Activated CD8-positive, alpha-beta T cell treated with anti-CD3 and anti-CD28 coated beads for 36 hours (primary cell): ENCODE measurements around the gene ST8SIA4. TPM values are rescaled to one million over a fixed set of nuclear protein-coding genes. Genes with fewer than 3 reads are reported as not detected.
A peak's percentile ranks its signal among the peaks of the same experiment; 100 is the strongest.

Experiments
- ATAC-seq: fragments of 200-7000 bp; cut with Tn5 transposase; one replicate; pipeline ENCODE4 v1.10.0; 2021; ENCODE audit warnings: mild to moderate bottlenecking, moderate library complexity
- CTCF ChIA-PET: fragments of 350-600 bp; sonication (Branson Sonifier 250); formaldehyde crosslinking; loops from one replicate; lab custom pipeline; 2021; ENCODE audit warnings: antibody characterized with exemption; lab: Charles Lee
- POLR2A ChIA-PET: fragments of 350-600 bp; sonication (Branson Sonifier 250); formaldehyde crosslinking; loops from one replicate; lab custom pipeline; 2021; ENCODE audit warnings: antibody characterized with exemption; lab: Charles Lee
- DNase-seq: peaks from one replicate; pipeline ENCODE4 v3.0.0-alpha.2; 2020
- H3K27ac Mint-ChIP-seq: one replicate; pipeline ENCODE4 v1.8.0; 2021; ENCODE audit warnings: mild to moderate bottlenecking, mixed read lengths
- H3K27me3 Mint-ChIP-seq: one replicate; pipeline ENCODE4 v1.8.0; 2021; ENCODE audit warnings: mixed read lengths
- H3K36me3 Mint-ChIP-seq: one replicate; pipeline ENCODE4 v1.8.0; 2021; ENCODE audit warnings: low read depth, mixed read lengths
- H3K4me1 Mint-ChIP-seq: one replicate; pipeline ENCODE4 v1.8.0; 2021; ENCODE audit warnings: low read depth, mixed read lengths
- H3K4me3 Mint-ChIP-seq: one replicate; pipeline ENCODE4 v1.8.0; 2021; ENCODE audit warnings: mild to moderate bottlenecking, moderate library complexity, mixed read lengths
- H3K9me3 Mint-ChIP-seq: one replicate; pipeline ENCODE4 v1.8.0; 2021; ENCODE audit warnings: mixed read lengths
- CTCF ChIP-seq: fragments of 200-600 bp; IDR thresholded peaks from one replicate; pipeline ENCODE4 v1.8.0; 2022; ENCODE audit warnings: antibody characterized with exemption, mild to moderate bottlenecking
- intact Hi-C: fragments of 100-400 bp; cut with micrococcal nuclease; formaldehyde crosslinking; loops from one replicate; pipeline ENCODE4 v1.10.0; 2022
- total RNA-seq, 2 experiments: library from RNA; stranded (reverse); gene quantifications; one replicate each; pipeline ENCODE4 v1.2.3, GENCODE V29; 2021

Gene ST8SIA4
- total RNA-seq, 2 experiments from 2014 or later, result 31.6 to 34.1 TPM

GRCh38 chr5:100791391-100791790 lies 111.7 kb downstream of the ST8SIA4 start:
- ChIA-PET POLR2A (interaction anchor here (1.1 kb wide), 1 partner anchor 109 kb away, joined by 3 read pairs; no protein-coding TSS in a partner anchor), CTCF (interaction anchor here (1.0 kb wide), 1 partner anchor 10 kb away, joined by 3 read pairs; no protein-coding TSS in a partner anchor)
- Mint-ChIP-seq H3K27me3 (no peaks in the 10 kb centered on the region), H3K4me1 (peaks cover 6% of the 10 kb centered on the region), H3K27ac (no peak overlapping the region), H3K4me3 (no peak overlapping the region), H3K36me3 (no peaks in the 10 kb centered on the region), H3K9me3 (peaks cover 1% of the 10 kb centered on the region)
- intact Hi-C loops, result no loop called here
- no peak for DNase-seq
- TF ChIP-seq CTCF, result no peak
- ATAC-seq, result no peak

GRCh38 chr5:100790951-100791350 lies 112.1 kb downstream of the ST8SIA4 start:
- H3K36me3 Mint-ChIP-seq, result no peaks in the 10 kb centered on the region
- H3K27me3 Mint-ChIP-seq, result no peaks in the 10 kb centered on the region
- peaks cover 1% of the 10 kb centered on the region for H3K9me3 Mint-ChIP-seq
- ChIA-PET CTCF (interaction anchor here (1.0 to 1.2 kb wide), 2 partner anchors 8 to 11 kb away, joined by 3 read pairs; no protein-coding TSS in a partner anchor), POLR2A (interaction anchor here (1.1 to 1.4 kb wide), 2 partner anchors 109 to 111 kb away, joined by 3 to 4 read pairs; no protein-coding TSS in a partner anchor)
- ATAC-seq (no peak), DNase-seq (no peak)
- H3K27ac Mint-ChIP-seq, result no peak overlapping the region
- H3K4me3 Mint-ChIP-seq, result no peak overlapping the region
- no peak for TF ChIP-seq CTCF
- peaks cover 6% of the 10 kb centered on the region for H3K4me1 Mint-ChIP-seq
- intact Hi-C loops, result no loop called here

- TF ChIP-seq CTCF, result no peak
- intact Hi-C loops, result no loop called here
- Mint-ChIP-seq H3K27ac (no peak overlapping the region), H3K4me1 (peaks cover 6% of the 10 kb centered on the region), H3K9me3 (peaks cover 3% of the 10 kb centered on the region), H3K4me3 (no peak overlapping the region), H3K36me3 (no peaks in the 10 kb centered on the region), H3K27me3 (no peaks in the 10 kb centered on the region)
- CTCF ChIA-PET, result interaction anchor here (1.0 to 1.2 kb wide), 2 partner anchors 9 to 11 kb away, joined by 3 read pairs; no protein-coding TSS in a partner anchor
- DNase-seq, result no peak
- ATAC-seq, result peak; percentile 37
- POLR2A ChIA-PET, result interaction anchor here (1.4 kb wide), 1 partner anchor 111 kb away, joined by 4 read pairs; no protein-coding TSS in a partner anchor
These were observed 112.9 kb downstream of the ST8SIA4 start for GRCh38 chr5:100790170-100790665.

- peaks cover 6% of the 10 kb centered on the region for H3K4me1 Mint-ChIP-seq
- intact Hi-C loops, result no loop called here
- no peaks in the 10 kb centered on the region for H3K36me3 Mint-ChIP-seq
- H3K4me3 Mint-ChIP-seq, result no peak overlapping the region
- peaks cover 5% of the 10 kb centered on the region for H3K9me3 Mint-ChIP-seq
- DNase-seq, result no peak
- no peak overlapping the region for H3K27ac Mint-ChIP-seq
- peak; percentile 58 for ATAC-seq
- TF ChIP-seq CTCF, result no peak
- ChIA-PET POLR2A (interaction anchor here (1.4 kb wide), 1 partner anchor 112 kb away, joined by 4 read pairs; no protein-coding TSS in a partner anchor), CTCF (interaction anchor here (1.2 kb wide), 1 partner anchor 9 kb away, joined by 3 read pairs; no protein-coding TSS in a partner anchor)
- H3K27me3 Mint-ChIP-seq, result no peaks in the 10 kb centered on the region
These were observed 113.4 kb downstream of the ST8SIA4 start for GRCh38 chr5:100789694-100790093.

- no peaks in the 10 kb centered on the region for H3K36me3 Mint-ChIP-seq
- H3K9me3 Mint-ChIP-seq, result peaks cover 4% of the 10 kb centered on the region
- H3K4me3 Mint-ChIP-seq, result no peak overlapping the region
- CTCF ChIA-PET, result interaction anchor here (1.2 to 1.5 kb wide), 2 partner anchors 14 to 220 kb away, joined by 3 read pairs; no protein-coding TSS in a partner anchor
- H3K27ac Mint-ChIP-seq, result no peak overlapping the region
- no peaks in the 10 kb centered on the region for H3K27me3 Mint-ChIP-seq
- POLR2A ChIA-PET, result interaction anchor here (1.2 to 1.4 kb wide), 2 partner anchors 112 to 114 kb away, joined by 4 to 5 read pairs; partner anchors contain the start of gene ST8SIA4
- intact Hi-C loops, result no loop called here
- H3K4me1 Mint-ChIP-seq, result peaks cover 6% of the 10 kb centered on the region
- TF ChIP-seq CTCF, result no peak
- no peak for ATAC-seq
- DNase-seq, result no peak
These were observed 114.7 kb downstream of the ST8SIA4 start for GRCh38 chr5:100788417-100788816.
